ENCODE measurements around the gene OR4K15. TPM values are rescaled to one million over a fixed set of nuclear protein-coding genes. Genes with fewer than 3 reads are reported as not detected.

OR4K15 gene
- total RNA-seq, 1 experiment from 2014 or later, result not detected

Other genes starting within 250 kb of the OR4K15 start
- not detected in 2 replicates for gene OR4Q3, start 232.0 kb upstream of the OR4K15 start, total RNA-seq (2014; rRNA removed)
- not detected in 2 replicates for gene OR4M1, start 202.1 kb upstream of the OR4K15 start, total RNA-seq (2014; rRNA removed)
- gene OR4N2, start 171.8 kb upstream of the OR4K15 start, total RNA-seq (2014; rRNA removed), result not detected in 2 replicates
- gene OR4K2, start 100.4 kb upstream of the OR4K15 start, total RNA-seq (2014; rRNA removed), result not detected in 2 replicates
- gene OR4K5, start 55.0 kb upstream of the OR4K15 start, total RNA-seq (2014; rRNA removed), result not detected in 2 replicates
- gene OR4K1, start 44.7 kb upstream of the OR4K15 start, total RNA-seq (2014; rRNA removed), result not detected in 2 replicates
- gene OR4Q2, start 26.6 kb downstream of the OR4K15 start, total RNA-seq (2014; rRNA removed), result not detected in 2 replicates
- gene OR4K14, start 43.7 kb downstream of the OR4K15 start, total RNA-seq (2014; rRNA removed), result not detected in 2 replicates
- gene OR4K13, start 60.4 kb downstream of the OR4K15 start, total RNA-seq (2014; rRNA removed), result not detected in 2 replicates
- not detected in 2 replicates for gene OR4L1, start 84.5 kb downstream of the OR4K15 start, total RNA-seq (2014; rRNA removed)
- gene OR4K17, start 135.1 kb downstream of the OR4K15 start, total RNA-seq (2014; rRNA removed), result not detected in 2 replicates
- not detected in 2 replicates for gene OR4N5, start 163.2 kb downstream of the OR4K15 start, total RNA-seq (2014; rRNA removed)
- gene OR11G2, start 215.3 kb downstream of the OR4K15 start, total RNA-seq (2014; rRNA removed), result not detected in 2 replicates
- not detected in 2 replicates for gene OR11H6, start 248.1 kb downstream of the OR4K15 start, total RNA-seq (2014; rRNA removed)

Data from PC-3 (cell line).